ENCODE results near the gene PROKR1. TPM values are rescaled to one million over a fixed set of nuclear protein-coding genes. Genes with fewer than 3 reads are reported as not detected.

Gene PROKR1
- polyA plus RNA-seq, 1 donor (not counting 4 experiments of a cell fraction or from before 2014, with no cell fraction given): not detected

GRCh38 chr2:68662466-68662865 is 19.1 kb downstream of the PROKR1 start:
- no peaks in the 10 kb centered on the region for H3K36me3 ChIP-seq (ENCODE audit: control insufficient read depth in 2 of 2, extremely low read depth in 1 of 2, insufficient read depth in 2 of 2, low read length in 2 of 2)
- H3K27me3 ChIP-seq (ENCODE audit: control insufficient read depth, extremely low read depth, insufficient read depth, low read length): peaks cover 4% of the 10 kb centered on the region
- no peak overlapping the region for H3K27ac ChIP-seq (ENCODE audit: control insufficient read depth, insufficient read depth, low read length)
- DNase-seq (ENCODE audit: low read depth, low spot score) (no peak), FAIRE-seq (no peak)
- H3K79me2 ChIP-seq (ENCODE audit: control insufficient read depth, insufficient read depth, low read length): no peaks in the 10 kb centered on the region
- no peaks in the 10 kb centered on the region for H3K4me1 ChIP-seq (ENCODE audit: control insufficient read depth, extremely low read depth, insufficient read depth, low read length)
- no peaks in the 10 kb centered on the region for H3K9me3 ChIP-seq (ENCODE audit: control insufficient read depth, low read depth, low read length)
- H4K20me1 ChIP-seq (ENCODE audit: control insufficient read depth, extremely low read depth, insufficient read depth, low read length): no peaks in the 10 kb centered on the region
- no peak overlapping the region for H2AFZ ChIP-seq (ENCODE audit: control insufficient read depth, low read length)
- no peak overlapping the region for H3K4me3 ChIP-seq (ENCODE audit: control insufficient read depth in 2 of 3, extremely low read depth in 1 of 3, insufficient read depth in 2 of 3, low read depth in 1 of 3, low read length in 3 of 3)
- TF ChIP-seq EZH2 (IDR thresholded peaks at IDR 0.05; ENCODE audit: low read length): no peak
- no peak for TF ChIP-seq CTCF (optimal IDR thresholded peaks at IDR 0.05 in 1 of 3, IDR thresholded peaks at IDR 0.05 in 1 of 3, conservative IDR thresholded peaks at IDR 0.05 in 1 of 3; ENCODE audit: extremely low read depth in 1 of 3, insufficient read depth in 2 of 3, low read length in 3 of 3)
- dilution Hi-C loops (cut with MboI; ENCODE audit: extremely low pct_ligation_motif_present, low sequenced_read_pairs): no loop called here
- H3K4me2 ChIP-seq (ENCODE audit: control insufficient read depth, extremely low read depth, insufficient read depth, low read depth, low read length): no peak overlapping the region
- H3K9me1 ChIP-seq (ENCODE audit: control insufficient read depth, extremely low read depth, insufficient read depth, low read length): no peaks in the 10 kb centered on the region
- no peak overlapping the region for H3K9ac ChIP-seq (ENCODE audit: control insufficient read depth, extremely low read depth, insufficient read depth, low read length)

GRCh38 chr2:68663371-68664156 is 20.2 kb downstream of the PROKR1 start:
- no peaks in the 10 kb centered on the region for H3K9me3 ChIP-seq (ENCODE audit: control insufficient read depth, low read depth, low read length)
- dilution Hi-C loops (cut with MboI; ENCODE audit: extremely low pct_ligation_motif_present, low sequenced_read_pairs): no loop called here
- H2AFZ ChIP-seq (ENCODE audit: control insufficient read depth, low read length): no peak overlapping the region
- DNase-seq (ENCODE audit: low read depth, low spot score): no peak
- H3K4me2 ChIP-seq (ENCODE audit: control insufficient read depth, extremely low read depth, insufficient read depth, low read depth, low read length): no peak overlapping the region
- no peaks in the 10 kb centered on the region for H3K9me1 ChIP-seq (ENCODE audit: control insufficient read depth, extremely low read depth, insufficient read depth, low read length)
- H3K79me2 ChIP-seq (ENCODE audit: control insufficient read depth, insufficient read depth, low read length): no peaks in the 10 kb centered on the region
- no peak for FAIRE-seq
- H3K27me3 ChIP-seq (ENCODE audit: control insufficient read depth, extremely low read depth, insufficient read depth, low read length): peaks cover 4% of the 10 kb centered on the region
- H3K4me1 ChIP-seq (ENCODE audit: control insufficient read depth, extremely low read depth, insufficient read depth, low read length): no peaks in the 10 kb centered on the region
- no peak overlapping the region for H3K9ac ChIP-seq (ENCODE audit: control insufficient read depth, extremely low read depth, insufficient read depth, low read length)
- H3K36me3 ChIP-seq (ENCODE audit: control insufficient read depth in 2 of 2, extremely low read depth in 1 of 2, insufficient read depth in 2 of 2, low read length in 2 of 2): no peaks in the 10 kb centered on the region
- H4K20me1 ChIP-seq (ENCODE audit: control insufficient read depth, extremely low read depth, insufficient read depth, low read length): no peaks in the 10 kb centered on the region
- H3K4me3 ChIP-seq (ENCODE audit: control insufficient read depth in 2 of 3, extremely low read depth in 1 of 3, insufficient read depth in 2 of 3, low read depth in 1 of 3, low read length in 3 of 3): no peak overlapping the region
- TF ChIP-seq EZH2 (IDR thresholded peaks at IDR 0.05; ENCODE audit: low read length) (no peak), CTCF (optimal IDR thresholded peaks at IDR 0.05 in 1 of 3, IDR thresholded peaks at IDR 0.05 in 1 of 3, conservative IDR thresholded peaks at IDR 0.05 in 1 of 3; ENCODE audit: extremely low read depth in 1 of 3, insufficient read depth in 2 of 3, low read length in 3 of 3) (no peak)
- H3K27ac ChIP-seq (ENCODE audit: control insufficient read depth, insufficient read depth, low read length): no peak overlapping the region
